PC-9 (cell line): ENCODE data around the gene MZT2B.
"Not testable (repeated sequence)": the region's sequence is repeated elsewhere in the genome, so short reads cannot be mapped to it uniquely, and the experiment has no call there.

Source experiments
- EZH2 ChIP-seq: fragments of 200-600 bp; sonication (generic); IDR thresholded peaks from 2 replicates; pipeline ENCODE4 v1.8.0; 2017; ENCODE audit warnings: antibody characterized with exemption, low read depth
- TF ChIP-seq, protein P1 (sequence below): fragments of 200-600 bp; sonication (generic); conservative IDR thresholded peaks from 2 replicates; pipeline ENCODE4 v1.6.1; 2017; ENCODE audit warnings: mixed run types, antibody characterized with exemption, mild to moderate bottlenecking, moderate library complexity

- TF ChIP-seq, protein P1, sequence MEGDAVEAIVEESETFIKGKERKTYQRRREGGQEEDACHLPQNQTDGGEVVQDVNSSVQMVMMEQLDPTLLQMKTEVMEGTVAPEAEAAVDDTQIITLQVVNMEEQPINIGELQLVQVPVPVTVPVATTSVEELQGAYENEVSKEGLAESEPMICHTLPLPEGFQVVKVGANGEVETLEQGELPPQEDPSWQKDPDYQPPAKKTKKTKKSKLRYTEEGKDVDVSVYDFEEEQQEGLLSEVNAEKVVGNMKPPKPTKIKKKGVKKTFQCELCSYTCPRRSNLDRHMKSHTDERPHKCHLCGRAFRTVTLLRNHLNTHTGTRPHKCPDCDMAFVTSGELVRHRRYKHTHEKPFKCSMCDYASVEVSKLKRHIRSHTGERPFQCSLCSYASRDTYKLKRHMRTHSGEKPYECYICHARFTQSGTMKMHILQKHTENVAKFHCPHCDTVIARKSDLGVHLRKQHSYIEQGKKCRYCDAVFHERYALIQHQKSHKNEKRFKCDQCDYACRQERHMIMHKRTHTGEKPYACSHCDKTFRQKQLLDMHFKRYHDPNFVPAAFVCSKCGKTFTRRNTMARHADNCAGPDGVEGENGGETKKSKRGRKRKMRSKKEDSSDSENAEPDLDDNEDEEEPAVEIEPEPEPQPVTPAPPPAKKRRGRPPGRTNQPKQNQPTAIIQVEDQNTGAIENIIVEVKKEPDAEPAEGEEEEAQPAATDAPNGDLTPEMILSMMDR, result not testable (repeated sequence)
- not testable (repeated sequence) for TF ChIP-seq EZH2
Measured at GRCh38 chr2:130138326-130138725, 43.7 kb upstream of the MZT2B start.
